IPS DF 19.7 (cell line): ENCODE measurements around the gene SPTLC2.

Experiments
- DNase-seq: peaks from one replicate; pipeline ENCODE4 v3.0.0-alpha.2; 2013; ENCODE audit warnings: low read depth, low spot score

SPTLC2 gene

DNA sequence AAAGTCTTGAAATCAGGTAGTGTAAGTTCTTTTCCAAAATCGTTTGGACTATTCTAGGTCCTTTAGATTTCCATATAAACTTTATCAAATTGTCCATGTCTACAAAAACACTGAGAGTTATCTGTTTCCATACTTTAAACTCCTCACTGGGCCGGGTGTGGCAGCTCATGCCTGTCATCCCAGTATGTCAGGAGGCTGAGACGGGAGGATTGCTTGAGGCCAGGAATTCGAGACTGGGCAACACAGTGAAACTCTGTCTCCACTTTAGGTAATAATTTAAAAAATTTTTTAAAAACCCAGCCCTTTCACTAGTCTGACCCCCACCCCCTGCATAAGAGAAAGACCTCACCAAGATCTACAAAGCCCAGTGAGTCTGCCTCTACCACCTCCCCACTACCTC is 111.4 kb downstream of the SPTLC2 start:
- no peak for DNase-seq

GRCh38 chr14:77503138-77503537 is 113.3 kb downstream of the SPTLC2 start:
- DNase-seq = no peak

DNA sequence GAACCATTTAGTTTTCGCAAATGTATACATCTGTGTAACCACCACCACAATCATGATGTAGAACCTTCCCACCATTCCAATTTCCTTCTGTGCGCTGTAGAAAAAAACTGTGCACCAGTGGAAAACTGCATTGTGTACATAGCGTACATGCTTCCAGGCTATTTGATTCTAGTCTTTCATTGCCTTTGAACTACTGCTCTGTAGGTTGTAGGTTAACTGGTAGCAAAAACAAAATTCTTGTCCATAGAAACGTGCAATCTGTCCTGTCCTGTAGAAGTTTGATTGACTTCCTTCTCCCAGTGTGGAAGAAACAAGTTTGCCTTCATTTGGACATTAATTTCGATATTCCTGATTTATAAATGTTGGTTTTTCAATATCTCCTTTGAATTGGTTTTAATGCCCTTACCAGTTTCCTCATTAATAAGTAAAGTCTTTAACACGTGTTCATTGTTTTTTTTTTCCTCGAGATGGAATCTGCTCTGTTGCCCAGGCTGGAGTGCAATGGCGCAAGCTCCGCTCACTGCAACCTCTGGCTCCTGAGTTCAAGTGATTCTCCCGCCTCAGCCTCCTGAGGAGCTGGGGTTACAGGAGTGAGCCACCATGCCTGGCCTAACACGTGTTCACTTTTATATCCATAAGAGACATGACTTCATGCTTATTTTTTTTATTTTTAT is 114.2 kb downstream of the SPTLC2 start:
- no peak for DNase-seq

- no peak for DNase-seq
Observed at GRCh38 chr14:77498984-77499527, 117.4 kb downstream of the SPTLC2 start.

GRCh38 chr14:77498120-77498979 is 118.1 kb downstream of the SPTLC2 start, which contains the start of gene ISM2:
Gene ISM2, minus strand, starts transcription at chr14:77498816. Its CDS starts 23 bp downstream, at chr14:77498793.
- DNase-seq = no peak

DNA sequence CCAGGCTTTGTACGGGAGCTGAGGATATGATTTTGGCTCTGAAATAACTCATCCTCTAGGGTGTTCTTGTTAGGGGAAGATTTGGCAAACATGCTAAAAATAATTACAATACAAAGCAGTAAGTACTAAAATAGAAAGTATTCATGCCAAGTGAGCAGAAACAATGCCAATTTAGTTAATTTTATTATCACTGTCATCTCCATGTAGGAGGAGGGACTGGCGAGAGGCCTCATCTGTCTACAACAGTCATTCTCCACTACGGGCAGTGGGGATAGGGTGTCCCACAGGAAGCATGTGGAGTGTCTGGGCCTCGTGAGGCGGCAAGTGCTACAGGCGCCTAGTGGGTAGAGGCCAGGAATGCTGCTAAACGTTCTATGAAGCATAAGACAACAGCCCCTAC is 121.1 kb downstream of the SPTLC2 start:
- DNase-seq = no peak

DNA sequence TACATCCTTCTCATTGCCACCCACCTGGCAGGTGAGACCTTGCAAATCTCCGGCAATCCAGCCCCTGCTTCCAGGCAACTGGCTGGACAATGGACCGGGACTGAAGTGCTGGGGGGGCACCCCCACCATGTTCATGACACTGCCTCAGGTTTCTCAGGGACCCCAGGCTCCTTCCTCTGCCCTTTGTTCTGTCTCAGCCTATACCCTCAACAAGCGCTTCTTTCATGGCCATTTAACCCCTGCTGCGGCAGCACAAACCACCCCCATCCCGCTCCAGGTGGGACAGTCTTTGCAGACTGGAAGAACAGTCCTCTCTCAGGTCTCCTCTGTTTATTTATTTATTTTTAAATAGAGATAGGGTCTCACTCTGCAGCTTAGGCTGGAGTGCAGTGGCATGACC is 125.4 kb downstream of the SPTLC2 start:
- no peak for DNase-seq

- DNase-seq = no peak
Observed at GRCh38 chr14:77490347-77490986, 126.0 kb downstream of the SPTLC2 start.

DNA sequence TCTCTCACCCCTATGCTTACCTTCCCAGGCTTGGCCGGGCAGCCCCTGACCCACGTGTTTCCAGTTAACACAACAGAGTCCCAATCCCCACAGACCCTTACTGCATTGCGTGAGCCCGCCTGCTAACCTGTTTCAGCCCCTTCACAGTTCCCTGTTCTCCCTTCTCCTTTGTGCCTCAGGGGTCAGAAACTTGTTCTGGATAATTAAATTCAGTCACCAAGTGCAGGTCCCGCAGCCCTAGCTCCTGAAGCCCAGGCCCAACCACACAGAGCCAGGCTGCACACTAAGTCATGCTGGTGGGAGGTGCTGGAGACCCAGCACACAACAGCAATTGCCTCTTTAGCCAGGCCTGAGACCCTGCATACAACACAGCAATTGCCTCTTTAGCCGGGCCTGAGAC is 127.4 kb downstream of the SPTLC2 start:
- DNase-seq = no peak

DNA sequence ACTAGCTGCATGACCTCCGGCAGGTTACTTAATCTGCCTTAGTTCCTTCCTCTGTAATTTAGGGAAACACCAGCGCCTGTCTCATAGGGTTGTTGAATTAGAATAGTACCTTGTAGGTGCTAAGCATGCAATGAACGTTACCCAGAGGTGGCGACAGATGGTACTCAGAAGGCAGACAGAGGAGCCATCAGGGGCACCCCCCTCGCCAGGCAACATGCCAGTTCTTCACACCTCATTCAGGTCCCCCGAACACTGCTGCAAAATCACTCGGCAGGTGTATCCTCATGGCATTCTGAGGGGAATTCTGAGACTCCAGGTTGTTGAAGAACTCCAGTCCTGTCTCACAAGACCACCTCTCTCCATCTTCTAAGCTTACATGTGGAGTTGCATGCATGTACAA is 127.9 kb downstream of the SPTLC2 start:
- DNase-seq = no peak

DNA sequence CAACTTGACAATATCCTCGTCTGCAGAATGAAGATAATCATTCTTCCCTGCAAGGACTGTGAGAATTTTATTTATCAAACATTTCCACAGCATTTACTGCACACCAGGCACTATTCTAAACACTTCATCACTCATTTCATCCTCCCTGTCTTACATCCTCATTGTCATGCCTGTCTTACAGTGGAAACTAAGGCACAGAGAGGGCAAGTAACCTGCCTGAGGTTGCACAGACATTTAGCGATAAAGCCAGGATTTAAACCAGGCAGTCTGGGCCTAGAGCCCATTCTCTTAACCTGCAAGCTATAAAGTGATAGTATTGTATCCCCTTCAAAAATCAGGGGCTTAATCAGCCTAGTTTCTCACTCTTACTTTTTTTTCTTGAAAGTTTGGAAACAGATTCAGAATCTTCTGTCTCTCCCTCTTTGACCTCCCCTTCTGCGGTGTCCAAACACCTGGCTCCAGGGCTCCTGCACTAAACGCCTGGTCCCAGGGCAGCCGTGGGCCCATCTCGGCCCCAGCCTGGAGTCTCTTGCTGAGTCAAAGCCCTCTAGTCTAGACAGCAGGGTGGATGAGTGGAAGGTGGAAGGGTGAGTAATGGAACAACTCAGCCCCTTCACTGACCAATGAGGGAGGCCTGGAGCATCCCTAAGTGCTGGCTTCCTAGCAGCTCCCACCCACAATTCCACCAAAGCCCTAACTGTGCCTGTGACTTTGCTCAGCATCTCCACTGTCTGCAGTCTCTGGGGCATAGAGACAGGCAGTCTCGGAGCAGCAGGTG is 130.3 kb downstream of the SPTLC2 start:
- no peak for DNase-seq

DNA sequence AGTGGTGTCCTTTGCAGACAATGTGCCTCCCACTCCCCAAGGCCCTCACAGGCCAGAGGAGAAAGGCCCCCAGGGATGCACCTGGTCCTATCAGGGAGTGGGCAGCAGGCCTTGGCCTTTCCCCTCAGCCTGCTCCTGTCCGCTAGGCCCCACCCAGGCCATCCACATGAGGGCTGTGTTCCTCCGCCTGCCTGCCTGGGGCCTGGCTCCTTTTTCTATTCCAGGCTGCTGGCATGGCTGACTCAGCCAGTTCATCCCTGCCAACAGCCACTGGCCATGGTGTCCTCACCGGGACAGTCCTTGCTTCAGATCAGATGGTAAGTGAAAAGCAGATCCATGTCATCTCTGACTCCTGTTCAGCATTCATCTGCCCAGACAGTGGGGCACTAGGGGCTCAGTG is 131.2 kb downstream of the SPTLC2 start:
- no peak for DNase-seq

DNA sequence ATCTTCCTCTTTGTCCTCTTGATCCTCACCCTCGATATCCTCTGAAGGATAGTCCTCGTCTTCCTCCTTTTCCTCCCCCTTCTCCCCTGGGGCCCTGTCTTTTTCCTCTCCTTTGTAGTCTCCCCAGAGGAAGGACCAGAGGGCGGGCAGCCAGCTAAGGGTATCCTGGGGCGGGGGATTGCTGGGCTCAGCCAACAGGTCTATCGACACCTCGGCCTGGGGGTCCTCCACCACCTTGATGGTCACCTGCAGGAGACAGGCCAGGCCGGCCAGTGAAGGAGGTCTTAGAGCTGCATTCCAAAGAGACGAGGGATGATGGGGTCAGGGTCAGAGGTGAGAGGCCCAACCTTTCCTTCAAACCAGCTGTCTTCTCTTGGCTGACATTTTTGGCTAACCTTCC is 134.0 kb downstream of the SPTLC2 start:
- no peak for DNase-seq

DNA sequence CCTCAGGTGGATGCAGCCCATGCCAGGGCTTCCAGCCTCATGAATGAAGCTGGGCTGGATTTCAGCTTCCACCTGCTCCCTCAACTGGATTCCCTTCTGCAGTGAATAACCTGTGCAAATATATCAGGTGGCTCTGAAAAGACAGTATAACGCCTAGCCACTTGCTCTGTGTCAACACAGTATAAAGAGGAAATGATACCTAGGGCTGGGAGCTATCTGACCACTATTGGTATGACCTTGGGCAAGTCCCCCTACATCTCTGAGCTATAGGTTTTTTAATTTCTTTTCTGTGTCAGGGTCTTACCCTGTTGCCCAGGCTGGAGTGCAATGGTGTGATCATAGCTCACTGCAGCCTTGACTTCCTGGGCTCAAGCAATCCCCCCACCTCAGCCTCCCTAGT is 137.6 kb downstream of the SPTLC2 start:
- DNase-seq = no peak

DNA sequence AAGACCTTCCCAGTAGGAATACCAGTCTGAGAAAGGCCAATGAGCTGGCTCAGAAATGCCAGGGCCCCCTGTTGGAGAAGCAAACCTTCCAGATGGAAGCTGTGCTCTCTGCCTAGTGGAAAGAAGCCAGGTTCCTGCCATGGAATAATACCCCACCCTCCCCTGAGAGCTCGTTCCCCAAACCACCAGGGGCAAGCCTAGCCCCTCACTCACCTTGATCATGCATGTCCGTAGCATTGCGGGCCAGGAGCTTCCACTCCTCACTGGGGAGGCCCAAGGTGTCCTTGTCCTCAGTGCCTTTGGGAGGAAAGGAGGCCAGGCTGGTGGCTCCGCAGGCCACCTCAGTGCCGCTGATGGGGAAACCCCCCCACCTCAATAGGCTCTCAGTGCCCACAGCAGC is 138.4 kb downstream of the SPTLC2 start:
- no peak for DNase-seq

- no peak for DNase-seq
Observed at GRCh38 chr14:77475432-77476115, 140.9 kb downstream of the SPTLC2 start.

DNA sequence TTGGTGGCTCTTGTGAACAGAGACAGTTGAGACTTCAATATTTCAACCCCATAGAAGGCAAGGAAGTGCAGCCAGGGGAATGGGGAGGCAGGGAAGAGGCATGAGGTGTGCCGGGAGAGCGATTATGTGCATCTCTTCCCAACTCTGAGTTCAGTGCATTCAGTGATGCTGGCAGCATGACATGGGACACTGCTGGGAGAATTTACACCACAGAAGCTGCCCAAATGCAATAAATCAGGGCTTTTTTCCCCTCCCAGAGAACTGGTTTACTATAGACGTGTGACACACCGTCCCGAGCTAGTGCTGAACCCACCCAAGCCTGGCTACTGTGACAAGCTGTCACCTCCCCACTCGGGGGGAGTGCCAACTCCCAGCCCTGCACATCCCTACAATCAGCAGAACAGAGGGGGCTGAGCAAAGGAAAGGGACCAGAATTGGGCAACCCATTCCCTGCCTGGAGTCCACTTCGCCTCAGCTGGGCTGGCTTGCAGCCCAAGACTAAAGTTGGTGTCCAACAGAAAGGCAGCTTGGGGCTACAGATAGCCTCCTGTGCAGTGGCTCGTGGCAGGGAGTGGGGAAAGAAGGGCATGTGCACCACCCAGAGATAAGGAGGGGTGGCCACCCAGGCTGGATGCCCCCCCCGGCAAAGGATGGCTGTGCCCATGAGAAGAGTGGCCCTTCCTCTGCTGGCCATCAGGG is 141.8 kb downstream of the SPTLC2 start:
- no peak for DNase-seq

- no peak for DNase-seq
Observed at GRCh38 chr14:77473921-77474320, 142.5 kb downstream of the SPTLC2 start.

- DNase-seq = no peak
Observed at GRCh38 chr14:77470224-77470870, 146.1 kb downstream of the SPTLC2 start.

GRCh38 chr14:77469539-77469938 is 146.9 kb downstream of the SPTLC2 start:
- DNase-seq = no peak
